ENCODE measurements around the gene SELENOF.

GRCh38 chr1:86957221-86957620, 43.3 kb upstream of the SELENOF start:
- TF ChIP-seq CTCF (IDR thresholded peaks at IDR 0.05; ENCODE audit: low read depth, low read length) (no peak), MAX (IDR thresholded peaks at IDR 0.05; ENCODE audit: low read depth, low read length) (no peak)
